Activated naive CD4-positive, alpha-beta T cell treated with anti-CD3 and anti-CD28 coated beads, Interleukin-2, amount 50 U/mL, for 24 hours (primary cell): ENCODE results near the gene RAD17.
"Not testable (repeated sequence)": the region's sequence is repeated elsewhere in the genome, so short reads cannot be mapped to it uniquely, and the experiment has no call there.

Source experiments
- H3K27ac Mint-ChIP-seq: one replicate; pipeline ENCODE4 v1.8.0; 2021; ENCODE audit warnings: mild to moderate bottlenecking, mixed read lengths
- H3K27me3 Mint-ChIP-seq: one replicate; pipeline ENCODE4 v1.8.0; 2021; ENCODE audit warnings: mixed read lengths
- H3K36me3 Mint-ChIP-seq: one replicate; pipeline ENCODE4 v1.8.0; 2021; ENCODE audit warnings: mixed read lengths
- H3K4me1 Mint-ChIP-seq: one replicate; pipeline ENCODE4 v1.8.0; 2021; ENCODE audit warnings: mixed read lengths
- H3K4me3 Mint-ChIP-seq: one replicate; pipeline ENCODE4 v1.8.0; 2021; ENCODE audit warnings: mild to moderate bottlenecking, mixed read lengths
- H3K9me3 Mint-ChIP-seq: one replicate; pipeline ENCODE4 v1.8.0; 2021; ENCODE audit warnings: mixed read lengths

RAD17 gene

DNA sequence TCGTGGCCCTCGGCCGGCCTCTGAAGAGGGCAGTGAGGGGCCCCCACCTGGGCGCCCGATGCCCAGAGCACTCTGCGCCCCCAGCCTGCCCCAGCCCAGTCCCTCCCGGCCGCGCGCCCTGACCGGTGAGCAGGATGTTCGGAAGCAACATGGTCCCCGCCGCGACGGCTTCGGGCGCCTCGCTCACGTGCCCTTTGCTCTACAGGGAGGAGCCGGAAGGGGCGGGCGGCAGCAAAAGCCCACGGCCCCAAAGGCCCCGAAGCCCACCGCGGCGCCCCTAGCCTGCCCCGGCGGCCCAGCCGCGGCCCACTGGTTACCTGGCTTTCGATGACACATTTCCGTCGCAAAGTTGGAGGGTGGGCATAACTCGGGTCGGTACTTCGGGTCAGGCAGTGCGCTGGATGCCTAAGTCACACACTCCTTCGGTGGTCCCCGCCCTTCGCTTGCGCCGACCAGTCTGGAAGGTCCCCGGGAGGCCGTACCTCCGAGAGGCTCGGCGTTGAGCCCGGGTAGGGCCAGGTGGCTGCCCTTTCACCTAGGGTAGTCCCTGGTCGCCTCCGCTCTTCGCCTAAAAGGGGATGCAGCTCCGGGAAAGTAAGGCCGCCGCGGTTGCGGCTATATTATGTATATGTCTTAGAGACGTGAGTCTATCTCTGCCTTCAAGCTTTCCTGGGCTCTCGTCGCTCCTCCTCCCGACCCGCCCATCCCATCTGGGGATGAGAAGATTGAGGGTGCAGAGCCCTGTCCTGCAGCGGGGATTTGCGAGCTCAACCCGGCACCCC lies at the start of gene RAD17, which contains the start of the genes AK6 and TAF9:
Gene RAD17, plus strand, starts transcription at position 479 of the 782 bp plus-strand sequence. CDS start 2,391 bp downstream, outside the sequence.
Gene AK6, minus strand, starts transcription at position 181 of the 782 bp plus-strand sequence. Its CDS starts 30 bp downstream, at position 151.
Gene TAF9, minus strand, starts transcription at position 181 of the 782 bp plus-strand sequence. CDS start 3,783 bp downstream, outside the sequence.
- no peaks in the 10 kb centered on the region for H3K27me3 Mint-ChIP-seq
- no peaks in the 10 kb centered on the region for H3K9me3 Mint-ChIP-seq
- H3K4me3 Mint-ChIP-seq = peak within 1 kb of the TSS; percentile 93
- peak within 1 kb of the TSS; percentile 99 for H3K27ac Mint-ChIP-seq
- peaks cover 54% of the 10 kb centered on the region for H3K4me1 Mint-ChIP-seq
- peaks cover 8% of the 10 kb centered on the region for H3K36me3 Mint-ChIP-seq

DNA sequence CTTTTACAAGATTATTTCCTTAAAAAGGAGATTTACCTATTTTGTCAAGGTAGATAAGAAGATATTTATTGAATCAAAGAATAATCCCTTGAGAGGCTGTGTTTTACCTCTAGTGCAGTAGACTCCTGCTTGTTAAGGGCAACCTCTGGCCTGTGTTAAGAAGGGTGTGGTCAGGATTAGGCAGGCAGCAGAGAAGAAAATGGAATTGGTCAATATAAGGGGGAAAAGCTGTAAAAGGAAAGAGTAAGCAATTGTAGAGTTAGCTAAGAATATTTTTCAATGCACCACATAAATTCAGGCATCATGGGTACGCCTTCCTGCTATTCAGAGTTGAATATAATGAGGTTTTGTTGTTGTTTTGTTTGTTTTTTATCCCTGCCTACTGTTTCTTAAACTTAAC lies 43.3 kb upstream of the RAD17 start:
- H3K4me3 Mint-ChIP-seq = no peak overlapping the region
- no peaks in the 10 kb centered on the region for H3K27me3 Mint-ChIP-seq

GRCh38 chr5:69329905-69330489 lies 39.6 kb upstream of the RAD17 start:
- Mint-ChIP-seq H3K27me3 (no peaks in the 10 kb centered on the region), H3K4me3 (no peak overlapping the region), H3K4me1 (peaks cover 20% of the 10 kb centered on the region), H3K36me3 (peaks cover 5% of the 10 kb centered on the region), H3K27ac (no peak overlapping the region), H3K9me3 (no peaks in the 10 kb centered on the region)

More for the DNA sequence above, 43.3 kb upstream of the RAD17 start:
- H3K36me3 Mint-ChIP-seq = peaks cover 3% of the 10 kb centered on the region
- H3K4me1 Mint-ChIP-seq = peaks cover 3% of the 10 kb centered on the region
- H3K27ac Mint-ChIP-seq = no peak overlapping the region
- H3K9me3 Mint-ChIP-seq = no peaks in the 10 kb centered on the region

GRCh38 chr5:69331528-69332445 lies 37.8 kb upstream of the RAD17 start:
- Mint-ChIP-seq H3K4me3 (peak overlapping the region; percentile 96), H3K27ac (peak overlapping the region; percentile 98), H3K4me1 (peaks cover 20% of the 10 kb centered on the region), H3K36me3 (peaks cover 5% of the 10 kb centered on the region), H3K27me3 (no peaks in the 10 kb centered on the region), H3K9me3 (no peaks in the 10 kb centered on the region)

GRCh38 chr5:69333668-69334315 lies 35.8 kb upstream of the RAD17 start:
- H3K4me1 Mint-ChIP-seq = peaks cover 20% of the 10 kb centered on the region
- H3K9me3 Mint-ChIP-seq, H3K27me3 Mint-ChIP-seq, H3K4me3 Mint-ChIP-seq, H3K36me3 Mint-ChIP-seq: not testable (repeated sequence)
- peak overlapping the region; percentile 76 for H3K27ac Mint-ChIP-seq

GRCh38 chr5:69334793-69335268 lies 34.8 kb upstream of the RAD17 start:
- Mint-ChIP-seq H3K27me3 (no peaks in the 10 kb centered on the region), H3K36me3 (peaks cover 5% of the 10 kb centered on the region), H3K9me3 (no peaks in the 10 kb centered on the region), H3K4me3 (peak overlapping the region; percentile 30), H3K27ac (no peak overlapping the region), H3K4me1 (peaks cover 20% of the 10 kb centered on the region)

- Mint-ChIP-seq H3K27ac (no peak overlapping the region), H3K36me3 (peaks cover 2% of the 10 kb centered on the region), H3K27me3 (no peaks in the 10 kb centered on the region), H3K4me3 (no peak overlapping the region), H3K4me1 (peaks cover 20% of the 10 kb centered on the region), H3K9me3 (no peaks in the 10 kb centered on the region)
Observed at GRCh38 chr5:69335341-69335935, 34.2 kb upstream of the RAD17 start.

DNA sequence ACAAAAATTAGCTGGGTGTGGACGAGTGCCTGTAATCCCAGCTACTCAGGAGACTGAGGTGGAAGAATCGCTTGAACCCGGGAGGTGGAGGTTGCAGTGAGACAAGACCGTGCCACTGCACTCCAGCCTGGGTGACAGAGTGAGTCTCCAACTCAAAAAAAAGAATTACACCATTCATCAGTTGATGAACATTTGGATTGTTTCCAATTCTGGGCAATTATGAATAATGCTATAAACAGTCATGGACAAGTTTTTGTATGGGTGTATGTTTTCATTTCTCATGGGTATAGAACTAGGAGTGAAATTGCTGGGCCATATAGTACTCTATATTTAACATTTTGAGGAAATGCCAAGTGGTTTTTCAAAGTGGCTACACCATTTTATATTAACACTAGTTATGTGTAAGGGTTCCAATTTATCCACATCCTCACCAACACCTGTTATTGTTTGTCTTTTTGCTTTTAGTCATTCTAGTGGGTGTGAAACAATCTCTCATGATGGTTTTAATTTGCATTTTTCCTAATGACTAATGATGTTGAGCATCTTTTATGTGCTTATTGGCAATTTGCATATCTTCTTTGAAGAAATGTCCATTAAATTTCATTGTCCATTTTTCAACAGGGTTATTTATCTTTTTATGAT lies 28.0 kb upstream of the RAD17 start:
- H3K4me1 Mint-ChIP-seq = no peaks in the 10 kb centered on the region
- no peak overlapping the region for H3K27ac Mint-ChIP-seq
- H3K36me3 Mint-ChIP-seq = peaks cover 3% of the 10 kb centered on the region
- H3K9me3 Mint-ChIP-seq = no peaks in the 10 kb centered on the region
- no peaks in the 10 kb centered on the region for H3K27me3 Mint-ChIP-seq
- no peak overlapping the region for H3K4me3 Mint-ChIP-seq

- H3K27me3 Mint-ChIP-seq = no peaks in the 10 kb centered on the region
- no peak overlapping the region for H3K27ac Mint-ChIP-seq
- no peak overlapping the region for H3K4me3 Mint-ChIP-seq
- H3K4me1 Mint-ChIP-seq = no peaks in the 10 kb centered on the region
- H3K9me3 Mint-ChIP-seq = no peaks in the 10 kb centered on the region
- peaks cover 3% of the 10 kb centered on the region for H3K36me3 Mint-ChIP-seq
Observed at GRCh38 chr5:69343083-69343482, 26.5 kb upstream of the RAD17 start.

- Mint-ChIP-seq H3K4me3 (no peak overlapping the region), H3K27ac (no peak overlapping the region), H3K9me3 (no peaks in the 10 kb centered on the region), H3K4me1 (peaks cover 11% of the 10 kb centered on the region), H3K36me3 (peaks cover 15% of the 10 kb centered on the region), H3K27me3 (no peaks in the 10 kb centered on the region)
Observed at GRCh38 chr5:69350664-69351063, 19.0 kb upstream of the RAD17 start.

- no peaks in the 10 kb centered on the region for H3K27me3 Mint-ChIP-seq
- H3K4me3 Mint-ChIP-seq = no peak overlapping the region
- no peaks in the 10 kb centered on the region for H3K9me3 Mint-ChIP-seq
- H3K4me1 Mint-ChIP-seq = peaks cover 42% of the 10 kb centered on the region
- H3K36me3 Mint-ChIP-seq = peaks cover 16% of the 10 kb centered on the region
- H3K27ac Mint-ChIP-seq = peak overlapping the region; percentile 2
Observed at GRCh38 chr5:69359699-69360098, 9.9 kb upstream of the RAD17 start.

- H3K36me3 Mint-ChIP-seq = peaks cover 22% of the 10 kb centered on the region
- H3K4me1 Mint-ChIP-seq = peaks cover 49% of the 10 kb centered on the region
- no peak overlapping the region for H3K27ac Mint-ChIP-seq
- H3K9me3 Mint-ChIP-seq = no peaks in the 10 kb centered on the region
- no peak overlapping the region for H3K4me3 Mint-ChIP-seq
- H3K27me3 Mint-ChIP-seq = no peaks in the 10 kb centered on the region
Observed at GRCh38 chr5:69360442-69360841, 9.2 kb upstream of the RAD17 start.

DNA sequence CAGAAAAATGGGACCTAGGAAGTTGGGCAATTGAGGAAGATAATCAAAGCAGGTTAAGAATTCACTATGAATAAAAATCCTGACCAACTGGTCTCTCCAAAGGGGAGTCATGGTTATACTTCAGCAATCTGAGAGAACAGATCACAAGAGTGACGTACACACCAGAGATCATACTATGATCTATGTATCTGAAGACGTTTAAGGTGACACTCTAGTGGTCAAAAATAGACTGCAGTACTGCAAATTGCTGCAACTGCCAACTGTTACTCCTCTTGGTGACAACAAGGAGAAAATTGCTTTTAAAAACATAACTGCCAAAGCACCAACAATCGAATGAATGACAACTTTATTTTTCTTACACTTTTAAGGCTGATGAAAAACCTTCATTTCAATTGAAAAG lies 5.2 kb upstream of the RAD17 start:
- no peaks in the 10 kb centered on the region for H3K9me3 Mint-ChIP-seq
- H3K36me3 Mint-ChIP-seq = peaks cover 14% of the 10 kb centered on the region
- H3K4me1 Mint-ChIP-seq = peaks cover 54% of the 10 kb centered on the region
- H3K27me3 Mint-ChIP-seq = no peaks in the 10 kb centered on the region
- H3K27ac Mint-ChIP-seq = no peak overlapping the region
- H3K4me3 Mint-ChIP-seq = no peak overlapping the region

GRCh38 chr5:69364850-69365249 lies 4.8 kb upstream of the RAD17 start:
- Mint-ChIP-seq H3K4me1 (peaks cover 51% of the 10 kb centered on the region), H3K36me3 (peaks cover 14% of the 10 kb centered on the region), H3K27ac (peak overlapping the region; percentile 30), H3K4me3 (no peak overlapping the region), H3K27me3 (no peaks in the 10 kb centered on the region), H3K9me3 (no peaks in the 10 kb centered on the region)
